ENCODE measurements around the gene DLG1. TPM values are rescaled to one million over a fixed set of nuclear protein-coding genes. Genes with fewer than 3 reads are reported as not detected.

DLG1 gene
- total and polyA plus RNA-seq, 9 of the 15 experiments (the other 6 are each of a cell fraction or from before 2014, with no cell fraction given), result 9.4 to 63.5 (median 43.6) TPM

- DNase-seq (ENCODE audit: extremely low read depth in 1 of 4, low spot score in 3 of 4) (no peak), FAIRE-seq (no peak), ATAC-seq (no peak)
- Histone ChIP-seq H3K27me3 (ENCODE audit: control insufficient read depth in 2 of 2, insufficient read depth in 2 of 2, low read length in 2 of 2) (no peaks in the 10 kb centered on the region), H4K20me1 (replicated peaks; ENCODE audit: control insufficient read depth, insufficient read depth, low read length) (no peaks in the 10 kb centered on the region; the same call in 1 of the 2 replicates), H3K36me3 (ENCODE audit: control insufficient read depth, insufficient read depth, low read length) (peaks cover 23% of the 10 kb centered on the region), H3K4me3 (no peak overlapping the region), H3K9me1 (ENCODE audit: control insufficient read depth, insufficient read depth, low read length) (no peaks in the 10 kb centered on the region), H2AFZ (ENCODE audit: low read depth, low read length) (no peak overlapping the region), H3K4me1 (replicated peaks in 1 of 2; ENCODE audit: control insufficient read depth in 2 of 2, insufficient read depth in 2 of 2, low read length in 2 of 2) (peaks cover 8 to 9% of the 10 kb centered on the region in 2 experiments; a peak in 4 of 5 replicates), H3K9me3 (replicated peaks; ENCODE audit: control insufficient read depth, insufficient read depth, low read depth, low read length) (no peaks in the 10 kb centered on the region), H3K4me2 (ENCODE audit: insufficient read depth, low read length) (no peak overlapping the region), H3K27ac (ENCODE audit: extremely low read depth, low read depth, low read length) (no peak overlapping the region), H3K79me2 (ENCODE audit: control insufficient read depth, insufficient read depth, low read length) (peaks cover 72% of the 10 kb centered on the region), H3K9ac (ENCODE audit: insufficient read depth in 1 of 2, low read depth in 2 of 2, low read length in 2 of 2) (peak overlapping the region in 1 of 2 experiments; percentile 47; a peak in 1 of 4 replicates)
- intact Hi-C loops (cut with micrococcal nuclease) (no loop called here), in situ Hi-C loops (cut with MboI) (loop anchor here (25.0 kb wide), 1 partner anchor 246 kb away; no protein-coding TSS in a partner anchor)
- ChIA-PET POLR2A (interaction anchor here (1.1 to 3.5 kb wide), 2 partner anchors 9 to 30 kb away, joined by 4 to 19 read pairs; no protein-coding TSS in a partner anchor), CTCF (ENCODE audit: low intra/inter-chr PET ratio) (no interaction called here)
- whole genome bisulfite sequencing (ENCODE audit: insufficient coverage, low coverage, missing lambda C conversion rate), result 90% methylated on average over 4 of the region's 4 CpGs
- no peak for TF ChIP-seq HNRNPL (IDR thresholded peaks at IDR 0.05; ENCODE audit: low read depth, low read length)
- TF ChIP-seq ZNF121 (CRISPR knock-in tag; conservative IDR thresholded peaks at IDR 0.05), result peak; percentile 80
- BruUV-seq (replicated peaks), result no TSS peak
Measured at GRCh38 chr3:197266331-197266730, 32.1 kb downstream of the DLG1 start.

- Histone ChIP-seq H3K9ac (ENCODE audit: insufficient read depth in 1 of 2, low read depth in 2 of 2, low read length in 2 of 2) (no peak overlapping the region), H4K20me1 (replicated peaks; ENCODE audit: control insufficient read depth, insufficient read depth, low read length) (no peaks in the 10 kb centered on the region; the same call in 1 of the 2 replicates), H2AFZ (ENCODE audit: low read depth, low read length) (no peak overlapping the region), H3K4me2 (ENCODE audit: insufficient read depth, low read length) (no peak overlapping the region), H3K4me3 (no peak overlapping the region), H3K4me1 (replicated peaks in 1 of 2; ENCODE audit: control insufficient read depth in 2 of 2, insufficient read depth in 2 of 2, low read length in 2 of 2) (peaks cover 3 to 4% of the 10 kb centered on the region in 2 experiments; a peak in 2 of 5 replicates), H3K27me3 (ENCODE audit: control insufficient read depth in 2 of 2, insufficient read depth in 2 of 2, low read length in 2 of 2) (no peaks in the 10 kb centered on the region), H3K9me1 (ENCODE audit: control insufficient read depth, insufficient read depth, low read length) (no peaks in the 10 kb centered on the region), H3K27ac (ENCODE audit: extremely low read depth, low read depth, low read length) (no peak overlapping the region), H3K9me3 (replicated peaks; ENCODE audit: control insufficient read depth, insufficient read depth, low read depth, low read length) (no peaks in the 10 kb centered on the region), H3K36me3 (ENCODE audit: control insufficient read depth, insufficient read depth, low read length) (peaks cover 11% of the 10 kb centered on the region; the same call in 2 of the 3 replicates), H3K79me2 (ENCODE audit: control insufficient read depth, insufficient read depth, low read length) (peaks cover 72% of the 10 kb centered on the region)
- no peak; the same call in 1 of the 3 replicates for ATAC-seq
- no peak for DNase-seq (ENCODE audit: extremely low read depth in 1 of 4, low spot score in 3 of 4)
- ChIA-PET POLR2A (interaction anchor here (0.6 to 1.2 kb wide), 3 partner anchors 11 to 975 kb away, joined by 3 read pairs; partner anchors contain the start of gene PCYT1A), CTCF (ENCODE audit: low intra/inter-chr PET ratio) (no interaction called here)
- intact Hi-C loops (cut with micrococcal nuclease) (no loop called here), in situ Hi-C loops (cut with MboI) (loop anchor here (25.0 kb wide), 1 partner anchor 250 kb away; no protein-coding TSS in a partner anchor)
- BruUV-seq (replicated peaks), result no TSS peak
- no peak for FAIRE-seq
- TF ChIP-seq SRSF7 (optimal IDR thresholded peaks at IDR 0.05; ENCODE audit: low read depth, low read length) (no peak), PHB2 (IDR thresholded peaks at IDR 0.05; ENCODE audit: low read depth) (no peak), GTF2F1 (IDR thresholded peaks at IDR 0.05; ENCODE audit: low read depth, low read length) (no peak), ZBTB8A (IDR thresholded peaks at IDR 0.05; ENCODE audit: partially characterized antibody) (no peak), ILF3 (IDR thresholded peaks at IDR 0.05; ENCODE audit: borderline replicate concordance) (no peak), POLR2B (IDR thresholded peaks at IDR 0.05; ENCODE audit: low read depth, partially characterized antibody) (no peak), RB1 (IDR thresholded peaks at IDR 0.05; ENCODE audit: low read depth) (no peak)
- TF ChIP-seq, protein P1, sequence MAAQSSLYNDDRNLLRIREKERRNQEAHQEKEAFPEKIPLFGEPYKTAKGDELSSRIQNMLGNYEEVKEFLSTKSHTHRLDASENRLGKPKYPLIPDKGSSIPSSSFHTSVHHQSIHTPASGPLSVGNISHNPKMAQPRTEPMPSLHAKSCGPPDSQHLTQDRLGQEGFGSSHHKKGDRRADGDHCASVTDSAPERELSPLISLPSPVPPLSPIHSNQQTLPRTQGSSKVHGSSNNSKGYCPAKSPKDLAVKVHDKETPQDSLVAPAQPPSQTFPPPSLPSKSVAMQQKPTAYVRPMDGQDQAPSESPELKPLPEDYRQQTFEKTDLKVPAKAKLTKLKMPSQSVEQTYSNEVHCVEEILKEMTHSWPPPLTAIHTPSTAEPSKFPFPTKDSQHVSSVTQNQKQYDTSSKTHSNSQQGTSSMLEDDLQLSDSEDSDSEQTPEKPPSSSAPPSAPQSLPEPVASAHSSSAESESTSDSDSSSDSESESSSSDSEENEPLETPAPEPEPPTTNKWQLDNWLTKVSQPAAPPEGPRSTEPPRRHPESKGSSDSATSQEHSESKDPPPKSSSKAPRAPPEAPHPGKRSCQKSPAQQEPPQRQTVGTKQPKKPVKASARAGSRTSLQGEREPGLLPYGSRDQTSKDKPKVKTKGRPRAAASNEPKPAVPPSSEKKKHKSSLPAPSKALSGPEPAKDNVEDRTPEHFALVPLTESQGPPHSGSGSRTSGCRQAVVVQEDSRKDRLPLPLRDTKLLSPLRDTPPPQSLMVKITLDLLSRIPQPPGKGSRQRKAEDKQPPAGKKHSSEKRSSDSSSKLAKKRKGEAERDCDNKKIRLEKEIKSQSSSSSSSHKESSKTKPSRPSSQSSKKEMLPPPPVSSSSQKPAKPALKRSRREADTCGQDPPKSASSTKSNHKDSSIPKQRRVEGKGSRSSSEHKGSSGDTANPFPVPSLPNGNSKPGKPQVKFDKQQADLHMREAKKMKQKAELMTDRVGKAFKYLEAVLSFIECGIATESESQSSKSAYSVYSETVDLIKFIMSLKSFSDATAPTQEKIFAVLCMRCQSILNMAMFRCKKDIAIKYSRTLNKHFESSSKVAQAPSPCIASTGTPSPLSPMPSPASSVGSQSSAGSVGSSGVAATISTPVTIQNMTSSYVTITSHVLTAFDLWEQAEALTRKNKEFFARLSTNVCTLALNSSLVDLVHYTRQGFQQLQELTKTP (IDR thresholded peaks at IDR 0.05; ENCODE audit: low read depth in 1 of 2, partially characterized antibody in 2 of 2), result no peak
- TF ChIP-seq, protein P2, sequence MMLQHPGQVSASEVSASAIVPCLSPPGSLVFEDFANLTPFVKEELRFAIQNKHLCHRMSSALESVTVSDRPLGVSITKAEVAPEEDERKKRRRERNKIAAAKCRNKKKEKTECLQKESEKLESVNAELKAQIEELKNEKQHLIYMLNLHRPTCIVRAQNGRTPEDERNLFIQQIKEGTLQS (IDR thresholded peaks at IDR 0.05), result no peak
- TF ChIP-seq, protein P2 (CRISPR knock-in tag; conservative IDR thresholded peaks at IDR 0.05), result no peak
Measured at GRCh38 chr3:197262709-197263108, 35.7 kb downstream of the DLG1 start.
